ENCODE data around the gene SACS.
A peak's percentile ranks its signal among the peaks of the same experiment; 100 is the strongest.

SACS gene

GRCh38 chr13:23289917-23290357, 143.6 kb downstream of the SACS start:
- DNase-seq (ENCODE audit: low spot score), result peak; percentile 21

- no peak for DNase-seq (ENCODE audit: low spot score)
These were observed 144.5 kb downstream of the SACS start for GRCh38 chr13:23288995-23289394.

DNA sequence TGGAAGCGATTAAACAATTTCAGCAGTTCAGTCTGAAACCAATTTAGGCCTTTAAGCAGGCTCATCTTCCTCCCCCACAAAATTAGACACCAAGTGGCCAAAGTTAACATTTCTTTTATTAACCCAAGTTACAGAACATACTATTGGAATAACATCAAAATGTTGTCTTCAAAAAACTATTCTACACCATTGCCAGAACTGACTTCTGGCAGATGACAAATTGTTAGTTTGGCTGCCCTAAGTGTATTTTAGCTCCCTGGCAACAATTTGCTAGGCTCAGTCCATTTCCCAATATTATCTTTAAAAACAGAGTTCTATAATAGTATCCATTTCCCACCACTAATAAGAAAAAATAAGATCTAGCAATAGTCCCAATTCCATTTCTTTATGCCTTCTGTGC, 144.9 kb downstream of the SACS start:
- no peak for DNase-seq (ENCODE audit: low spot score)

DNA sequence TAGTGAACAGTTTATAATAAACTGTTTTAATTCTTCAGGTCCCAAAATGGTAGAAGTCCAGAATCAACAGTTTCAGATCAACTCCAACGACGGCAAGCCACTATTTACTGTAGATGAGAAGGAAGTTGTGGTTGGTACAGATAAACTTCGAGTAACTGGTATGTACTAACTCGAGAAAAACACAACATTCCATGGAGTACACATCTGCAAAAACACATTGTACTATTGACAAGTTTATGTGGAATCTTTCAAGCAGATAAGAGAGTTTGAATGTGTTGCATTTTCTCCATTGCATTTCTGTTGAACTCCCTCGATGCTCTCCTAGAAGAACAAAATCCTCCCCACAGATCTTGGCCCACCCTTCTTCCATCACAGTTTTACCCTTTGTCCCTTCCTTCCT, 154.2 kb downstream of the SACS start:
- DNase-seq (ENCODE audit: low spot score), result no peak
